ENCODE measurements around the gene MRPL49. TPM values are rescaled to one million over a fixed set of nuclear protein-coding genes. Genes with fewer than 3 reads are reported as not detected.

Gene MRPL49
- total and polyA plus RNA-seq, 8 donors, result 39.3 to 47.2 (median 43.7) TPM

- intact Hi-C loops (cut with DNase I), result no loop called here
- no peak for ATAC-seq
- H3K27ac ChIP-seq, result no peak overlapping the region
- peaks cover 0 to 88% of the 10 kb centered on the region in 2 donors for H3K36me3 ChIP-seq
- DNase-seq, result no peak
- H3K27me3 ChIP-seq, result no peaks in the 10 kb centered on the region
- no peak for TF ChIP-seq CTCF (IDR thresholded peaks at IDR 0.05)
- no peak overlapping the region for H3K4me3 ChIP-seq
- no peaks in the 10 kb centered on the region for H3K9me3 ChIP-seq
- H3K4me1 ChIP-seq, result peaks cover 6 to 32% of the 10 kb centered on the region in 2 donors
These were observed 6.3 kb downstream of the MRPL49 start for GRCh38 chr11:65128182-65129145.

- no peak overlapping the region for H3K27ac ChIP-seq
- H3K9me3 ChIP-seq, result no peaks in the 10 kb centered on the region
- no peaks in the 10 kb centered on the region for H3K27me3 ChIP-seq
- intact Hi-C loops (cut with DNase I), result no loop called here
- H3K36me3 ChIP-seq, result peaks cover 0 to 81% of the 10 kb centered on the region in 2 donors
- peaks cover 6 to 22% of the 10 kb centered on the region in 2 donors for H3K4me1 ChIP-seq
- no peak for ATAC-seq
- H3K4me3 ChIP-seq, result no peak overlapping the region
- DNase-seq, result no peak
- no peak for TF ChIP-seq CTCF (IDR thresholded peaks at IDR 0.05)
These were observed 7.7 kb downstream of the MRPL49 start for GRCh38 chr11:65129649-65130441.

GRCh38 chr11:65130631-65131416 is 8.7 kb downstream of the MRPL49 start:
- no peak for TF ChIP-seq CTCF (IDR thresholded peaks at IDR 0.05)
- ATAC-seq (no peak), DNase-seq (no peak)
- Histone ChIP-seq H3K36me3 (peaks cover 0 to 72% of the 10 kb centered on the region in 2 donors), H3K4me3 (no peak overlapping the region), H3K4me1 (peaks cover 12 to 28% of the 10 kb centered on the region in 2 donors), H3K27me3 (no peaks in the 10 kb centered on the region), H3K9me3 (no peaks in the 10 kb centered on the region), H3K27ac (no peak overlapping the region)
- intact Hi-C loops (cut with DNase I), result no loop called here

- Histone ChIP-seq H3K27ac (no peak overlapping the region), H3K27me3 (no peaks in the 10 kb centered on the region), H3K9me3 (no peaks in the 10 kb centered on the region), H3K4me1 (peaks cover 16 to 32% of the 10 kb centered on the region in 2 donors), H3K4me3 (no peak overlapping the region), H3K36me3 (peaks cover 0 to 66% of the 10 kb centered on the region in 2 donors)
- ATAC-seq, result no peak
- TF ChIP-seq CTCF (IDR thresholded peaks at IDR 0.05), result no peak
- intact Hi-C loops (cut with DNase I), result no loop called here
- DNase-seq, result peak in 1 of 4 donors; percentile 11
These were observed 9.3 kb downstream of the MRPL49 start for GRCh38 chr11:65131417-65131776.

Measured in left lung (tissue), 10 donors.